Measurements from ENCODE around the gene MIA2.
A peak's percentile ranks its signal among the peaks of the same experiment; 100 is the strongest.
"Not testable (repeated sequence)": the region's sequence is repeated elsewhere in the genome, so short reads cannot be mapped to it uniquely, and the experiment has no call there.

MIA2 gene, protein sequence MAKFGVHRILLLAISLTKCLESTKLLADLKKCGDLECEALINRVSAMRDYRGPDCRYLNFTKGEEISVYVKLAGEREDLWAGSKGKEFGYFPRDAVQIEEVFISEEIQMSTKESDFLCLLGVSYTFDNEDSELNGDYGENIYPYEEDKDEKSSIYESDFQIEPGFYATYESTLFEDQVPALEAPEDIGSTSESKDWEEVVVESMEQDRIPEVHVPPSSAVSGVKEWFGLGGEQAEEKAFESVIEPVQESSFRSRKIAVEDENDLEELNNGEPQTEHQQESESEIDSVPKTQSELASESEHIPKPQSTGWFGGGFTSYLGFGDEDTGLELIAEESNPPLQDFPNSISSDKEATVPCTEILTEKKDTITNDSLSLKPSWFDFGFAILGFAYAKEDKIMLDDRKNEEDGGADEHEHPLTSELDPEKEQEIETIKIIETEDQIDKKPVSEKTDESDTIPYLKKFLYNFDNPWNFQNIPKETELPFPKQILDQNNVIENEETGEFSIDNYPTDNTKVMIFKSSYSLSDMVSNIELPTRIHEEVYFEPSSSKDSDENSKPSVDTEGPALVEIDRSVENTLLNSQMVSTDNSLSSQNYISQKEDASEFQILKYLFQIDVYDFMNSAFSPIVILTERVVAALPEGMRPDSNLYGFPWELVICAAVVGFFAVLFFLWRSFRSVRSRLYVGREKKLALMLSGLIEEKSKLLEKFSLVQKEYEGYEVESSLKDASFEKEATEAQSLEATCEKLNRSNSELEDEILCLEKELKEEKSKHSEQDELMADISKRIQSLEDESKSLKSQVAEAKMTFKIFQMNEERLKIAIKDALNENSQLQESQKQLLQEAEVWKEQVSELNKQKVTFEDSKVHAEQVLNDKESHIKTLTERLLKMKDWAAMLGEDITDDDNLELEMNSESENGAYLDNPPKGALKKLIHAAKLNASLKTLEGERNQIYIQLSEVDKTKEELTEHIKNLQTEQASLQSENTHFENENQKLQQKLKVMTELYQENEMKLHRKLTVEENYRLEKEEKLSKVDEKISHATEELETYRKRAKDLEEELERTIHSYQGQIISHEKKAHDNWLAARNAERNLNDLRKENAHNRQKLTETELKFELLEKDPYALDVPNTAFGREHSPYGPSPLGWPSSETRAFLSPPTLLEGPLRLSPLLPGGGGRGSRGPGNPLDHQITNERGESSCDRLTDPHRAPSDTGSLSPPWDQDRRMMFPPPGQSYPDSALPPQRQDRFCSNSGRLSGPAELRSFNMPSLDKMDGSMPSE (N-terminal part only)

DNA sequence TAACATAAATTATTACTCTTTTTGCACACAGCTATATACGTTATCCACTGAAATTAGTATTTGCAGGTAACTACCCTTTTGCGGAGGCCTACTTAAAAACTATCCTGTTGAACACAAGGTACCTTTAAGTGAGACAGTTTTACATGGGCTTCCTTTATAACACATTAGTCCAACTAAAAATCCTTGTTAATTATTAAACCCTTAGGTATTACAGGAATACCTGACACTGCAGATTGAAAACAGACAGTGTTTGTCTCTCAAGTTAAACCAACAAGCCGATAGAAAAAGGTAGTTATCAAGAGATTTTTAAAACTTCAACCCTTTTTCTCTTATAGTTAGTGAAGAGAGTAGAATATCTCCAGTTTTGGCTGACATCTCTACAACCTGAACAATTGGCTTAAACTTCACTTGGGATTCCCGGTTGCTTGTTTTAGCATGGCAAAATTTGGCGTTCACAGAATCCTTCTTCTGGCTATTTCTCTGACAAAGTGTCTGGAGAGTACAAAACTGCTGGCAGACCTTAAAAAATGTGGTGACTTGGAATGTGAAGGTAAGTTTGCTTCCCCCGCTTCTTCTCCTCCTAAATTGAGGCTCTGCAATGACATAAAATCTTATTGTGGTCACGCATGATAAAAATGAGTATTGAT is at the start of gene MIA2:
MIA2 (plus strand) TSS at position 236 of the 647 bp plus-strand sequence; CDS start at position 436, 200 bp downstream.
- no peak for DNase-seq

DNA sequence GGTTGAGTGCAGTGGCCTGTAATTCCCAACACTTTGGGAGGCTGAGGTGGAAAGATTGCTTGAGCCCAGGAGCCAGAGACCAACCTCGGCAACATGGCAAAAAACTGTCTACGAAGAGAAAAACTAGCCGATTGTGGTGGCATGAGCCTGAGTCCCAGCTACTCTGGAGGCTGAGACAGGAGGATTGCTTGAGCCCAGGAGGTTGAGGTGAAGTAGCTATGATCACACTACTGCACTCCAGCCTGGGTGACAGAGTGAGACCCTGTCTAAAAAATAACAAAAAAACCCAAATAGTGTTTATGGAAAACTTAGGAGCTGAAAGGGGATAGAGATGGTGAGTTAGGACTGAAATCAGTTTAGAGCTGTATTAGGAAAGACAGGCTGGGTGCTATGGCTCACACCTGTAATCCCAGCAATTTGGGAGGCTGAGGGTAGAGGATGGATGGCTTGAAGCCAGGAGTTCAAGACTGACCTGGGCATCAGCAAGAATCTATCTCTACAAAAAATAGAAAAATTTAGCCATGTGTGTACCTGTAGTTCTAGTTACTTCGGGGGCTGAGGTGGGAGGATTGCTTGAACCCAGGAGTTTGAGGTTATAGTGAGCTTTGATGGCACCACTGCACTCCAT is 49.0 kb upstream of the MIA2 start:
- DNase-seq = no peak

DNA sequence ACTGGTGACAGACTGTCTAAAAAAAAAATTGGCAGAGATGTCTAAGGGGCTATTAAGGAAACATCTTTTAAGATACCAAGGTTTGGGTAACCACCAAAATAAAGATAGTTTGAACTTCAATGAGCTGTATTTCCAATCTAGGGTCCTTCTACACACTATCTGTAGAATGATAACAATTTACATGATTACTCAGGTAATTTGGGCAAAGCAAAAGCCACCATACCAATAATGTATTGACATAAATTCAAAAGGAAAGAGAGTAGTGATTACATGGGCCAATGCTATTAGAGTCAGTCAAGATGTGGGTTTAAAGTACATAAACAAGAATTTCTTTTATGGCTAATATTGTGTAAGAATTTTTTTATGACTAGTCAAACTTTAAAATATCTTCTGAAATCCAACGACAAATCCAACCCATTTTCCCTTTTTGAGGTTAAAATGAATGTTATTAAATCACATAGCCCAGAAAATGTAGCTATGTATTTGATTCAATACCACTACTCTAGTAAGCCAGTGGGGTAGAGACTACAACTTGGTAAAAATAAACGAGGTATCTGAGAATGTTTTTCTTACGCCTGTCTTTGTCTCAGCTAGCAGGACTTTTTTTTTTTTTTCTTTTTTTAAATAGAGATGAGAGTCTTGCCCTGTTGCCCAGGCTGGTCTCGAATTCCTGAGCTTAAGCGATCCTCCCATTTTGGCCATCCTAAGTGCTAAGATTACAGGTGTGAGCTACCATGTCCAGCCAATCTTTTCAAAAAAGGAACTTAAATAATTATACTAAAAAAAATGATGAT is 48.3 kb upstream of the MIA2 start:
- DNase-seq = no peak

DNA sequence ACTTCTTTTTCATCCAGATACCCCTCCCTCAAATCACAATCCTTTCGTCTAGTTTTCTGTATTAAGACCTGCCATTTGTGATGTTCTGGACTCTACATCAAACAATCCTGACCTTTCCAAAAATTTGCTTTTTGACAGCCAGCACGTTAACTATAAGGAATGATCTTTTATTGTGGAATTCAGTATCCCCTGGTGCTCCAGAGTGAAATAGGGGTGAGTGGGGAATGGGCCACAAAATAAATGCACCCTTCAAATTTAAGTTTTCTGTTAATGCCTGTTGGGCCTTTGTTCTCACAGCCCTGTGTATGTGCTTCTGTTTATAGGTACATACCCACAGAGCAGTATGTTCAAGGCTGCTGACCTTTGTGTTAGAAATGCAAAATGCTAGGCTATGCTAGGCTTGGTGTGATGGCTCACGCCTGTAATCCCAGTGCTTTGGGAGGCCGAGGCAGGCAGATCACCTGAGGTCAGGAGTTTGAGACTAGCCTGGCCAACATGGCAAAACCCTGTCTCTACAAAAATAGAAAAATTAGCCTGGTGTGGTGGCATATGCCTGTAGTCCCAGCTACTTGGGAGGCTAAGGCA is 46.7 kb upstream of the MIA2 start:
- DNase-seq = no peak

DNA sequence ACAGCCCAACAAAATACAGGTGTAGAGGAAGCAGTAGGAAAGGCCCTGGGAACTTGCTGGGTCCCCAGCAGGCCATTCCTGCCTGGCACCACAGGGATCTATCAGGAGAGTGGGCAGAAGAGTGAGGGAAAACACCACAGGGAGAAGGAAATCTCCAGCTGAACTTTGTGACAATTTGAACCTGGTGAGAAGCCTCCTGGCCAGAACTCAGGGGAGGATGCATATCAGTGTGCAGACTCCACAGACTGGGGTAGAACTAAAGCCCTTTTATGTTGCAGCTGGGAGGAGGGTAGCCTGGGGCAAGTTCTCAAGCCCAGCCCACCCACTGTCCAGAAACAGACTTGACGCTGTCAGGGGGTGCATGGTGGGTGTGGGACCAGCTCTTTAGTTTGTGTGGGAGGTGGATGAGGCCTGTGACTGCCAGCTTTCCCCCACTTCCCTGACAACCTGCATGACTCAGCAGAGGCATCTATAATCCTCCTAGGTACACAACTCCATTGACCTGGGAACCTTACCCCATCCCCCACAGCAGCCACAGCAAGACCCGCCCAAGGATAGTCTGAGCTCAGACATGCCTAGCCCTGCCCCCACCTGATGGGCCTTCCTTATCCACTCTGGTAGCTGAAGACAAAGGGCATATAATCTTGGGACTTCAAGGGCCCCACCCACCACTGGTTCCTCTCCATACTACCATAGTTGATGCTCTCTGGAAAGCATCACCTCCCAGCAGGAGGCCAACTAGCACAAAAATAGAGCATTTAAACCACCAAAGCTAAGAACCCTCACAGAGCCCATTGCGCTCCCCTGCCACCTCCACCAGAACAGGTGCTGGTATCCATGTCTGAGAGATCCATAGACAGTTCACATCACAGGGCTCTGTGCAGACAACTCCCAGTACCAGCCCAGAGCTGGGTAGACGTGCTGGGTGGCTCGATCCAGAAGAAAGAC is 29.8 kb upstream of the MIA2 start:
- no peak for DNase-seq

DNA sequence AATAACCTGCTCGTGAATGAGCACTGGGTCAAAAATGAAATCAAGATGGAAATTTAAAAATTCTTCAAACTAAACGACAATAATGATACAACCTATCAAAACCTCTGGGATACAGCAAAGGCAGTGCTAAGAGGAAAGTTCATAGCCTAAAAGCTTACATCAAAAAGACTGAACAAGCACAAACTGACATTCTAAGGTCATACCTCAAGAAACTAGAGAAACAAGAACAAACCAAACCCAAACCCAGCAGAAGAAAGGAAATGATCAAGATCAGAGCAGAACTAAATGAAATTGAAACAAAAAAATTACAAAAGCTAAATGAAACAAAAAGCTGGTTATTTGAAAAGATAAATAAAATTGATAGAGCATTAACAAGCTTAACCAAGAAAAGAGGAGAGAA is 26.3 kb upstream of the MIA2 start:
- DNase-seq = not testable (repeated sequence)

DNA sequence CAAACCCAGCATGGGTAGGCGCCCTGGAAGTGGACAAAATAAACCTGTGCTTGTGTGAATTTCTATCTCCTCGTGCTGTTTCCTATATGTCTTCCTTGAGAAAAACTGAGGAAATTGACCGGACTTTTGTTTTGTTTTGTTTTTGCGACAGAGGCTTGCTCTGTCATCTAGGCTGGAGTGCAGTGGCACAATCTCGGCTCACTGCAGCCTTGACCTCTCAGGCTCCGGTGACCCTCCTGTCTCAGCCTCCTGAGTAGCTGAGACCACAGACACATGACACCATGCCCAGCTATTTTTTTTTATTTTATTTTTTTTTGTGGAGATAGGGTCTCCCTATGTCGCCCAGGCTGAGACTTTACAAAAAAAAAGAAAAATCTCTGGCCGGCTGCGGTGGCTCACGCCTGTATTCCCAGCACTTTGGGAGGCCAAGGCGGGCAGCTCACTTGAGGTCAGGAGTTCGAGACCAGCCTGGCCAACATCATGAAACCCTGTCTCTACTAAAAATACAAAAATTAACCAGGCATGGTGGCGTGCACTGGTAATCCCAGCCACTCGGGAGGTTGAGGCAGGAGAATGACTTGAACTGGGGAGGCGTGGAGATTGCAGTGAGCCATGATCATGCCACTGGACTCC is 22.5 kb upstream of the MIA2 start:
- no peak for DNase-seq

DNA sequence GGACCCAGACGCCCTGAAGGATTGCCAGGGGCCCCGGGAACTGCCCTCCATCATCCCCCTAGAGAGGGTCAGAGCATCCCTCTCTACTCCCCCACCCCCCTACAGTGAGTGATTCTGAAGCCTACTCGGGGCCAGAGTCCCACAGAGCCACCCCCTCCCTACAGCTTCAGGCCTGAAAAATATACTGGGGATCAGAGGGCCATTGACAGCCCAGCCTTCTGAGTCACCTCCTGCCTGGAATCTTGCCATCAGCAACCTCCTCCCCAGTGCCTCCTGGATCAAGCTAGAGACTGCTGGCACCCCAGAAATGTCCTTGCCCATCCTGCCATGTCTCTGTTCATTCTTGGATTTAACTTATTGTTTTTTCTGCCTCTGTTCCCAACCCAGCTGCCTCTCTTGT is 21.7 kb upstream of the MIA2 start:
- no peak for DNase-seq

DNA sequence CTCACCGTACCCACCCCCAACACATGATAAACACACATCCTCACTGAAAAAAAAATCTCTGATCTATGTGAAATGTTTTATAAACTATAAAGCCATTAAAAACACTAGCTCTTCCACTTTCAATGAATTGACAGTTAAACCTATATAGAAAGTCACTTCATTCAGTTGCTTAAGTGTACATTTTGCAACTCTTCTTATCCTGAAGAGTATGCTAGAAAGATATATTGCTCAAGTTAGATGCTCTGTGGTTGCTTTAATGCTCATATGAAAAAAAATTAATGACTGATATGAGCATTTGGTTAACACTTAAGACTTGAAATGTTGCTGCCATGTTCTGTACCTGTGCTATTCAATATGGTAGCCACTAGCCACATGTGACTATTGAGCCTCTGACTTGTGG is 21.0 kb upstream of the MIA2 start:
- no peak for DNase-seq

DNA sequence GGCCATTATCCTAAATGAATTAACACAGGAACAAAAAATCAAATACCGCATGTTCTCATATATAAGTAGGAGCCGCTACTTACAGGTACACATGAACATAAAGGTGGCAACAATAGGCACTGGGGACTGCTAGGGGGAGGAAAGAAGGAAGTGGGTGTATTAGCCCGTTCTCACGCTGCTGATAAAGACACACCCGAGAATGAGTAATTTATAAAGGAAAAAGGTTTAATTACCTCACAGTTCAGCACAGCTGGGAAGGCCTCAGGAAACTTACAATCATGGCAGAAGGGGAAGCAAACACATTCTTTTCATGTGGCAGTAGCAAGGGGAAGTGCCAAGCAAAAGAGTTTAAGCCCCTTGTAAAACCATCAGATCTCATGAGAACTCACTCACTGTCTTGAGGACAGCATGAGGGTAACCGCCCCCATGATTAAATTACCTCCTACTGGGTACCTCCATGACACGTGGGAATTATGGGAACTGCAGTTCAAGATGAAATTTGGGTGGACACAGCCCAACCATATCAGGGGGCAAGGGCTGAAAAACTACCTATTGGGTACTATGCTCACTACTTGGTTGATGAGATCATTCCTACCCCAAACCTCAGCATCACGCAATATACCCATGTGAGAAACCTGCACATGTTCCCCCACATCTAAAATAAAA is 16.4 kb upstream of the MIA2 start:
- no peak for DNase-seq

DNA sequence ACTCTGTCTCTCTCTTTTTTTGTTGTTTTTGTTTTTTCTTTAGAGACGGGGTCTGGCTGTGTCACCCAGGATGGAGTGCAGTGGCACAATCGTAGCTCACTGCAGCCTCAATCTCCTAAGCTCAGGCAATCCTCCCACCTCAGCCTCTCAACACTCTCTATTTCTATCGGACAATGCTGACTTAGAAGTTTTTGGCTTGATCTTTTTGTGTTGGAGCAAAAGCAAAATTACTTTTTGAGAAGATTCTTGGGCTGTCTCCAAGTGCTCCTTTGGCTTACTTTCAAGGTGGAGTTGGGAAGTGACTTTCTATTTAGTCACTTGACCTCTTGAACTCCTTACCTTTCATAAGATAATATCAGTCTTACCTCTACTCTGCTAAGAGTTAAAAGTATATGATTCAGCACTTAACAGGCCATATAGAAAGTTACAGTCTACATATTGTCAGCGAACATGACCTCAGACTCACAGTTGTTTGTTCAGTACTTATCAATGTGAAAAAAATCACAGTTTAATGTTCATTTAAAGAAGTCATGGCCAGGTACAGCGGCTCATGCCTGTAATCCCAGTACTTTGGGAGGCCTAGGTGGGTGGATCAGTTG is 15.4 kb upstream of the MIA2 start:
- no peak for DNase-seq

DNA sequence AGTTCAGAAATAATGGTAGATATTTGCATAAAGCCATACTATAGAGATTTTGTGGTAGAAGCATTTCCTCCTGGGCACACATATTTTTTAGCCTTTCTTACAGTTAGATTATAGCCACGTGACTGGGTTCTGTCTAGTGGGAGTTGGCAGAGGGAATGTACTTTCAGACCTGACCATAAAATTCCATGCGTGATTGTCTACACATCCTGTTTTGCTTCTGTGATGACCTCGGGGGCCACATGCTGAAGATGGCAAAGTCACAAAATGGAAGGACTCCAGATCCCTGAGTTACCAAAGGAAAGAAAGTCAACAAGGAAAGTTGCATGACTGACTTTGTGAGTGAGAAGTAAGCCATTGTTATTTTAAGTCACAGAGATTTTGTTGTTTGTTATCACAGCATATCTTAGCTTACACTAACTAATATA is 14.6 kb upstream of the MIA2 start:
- DNase-seq = no peak

DNA sequence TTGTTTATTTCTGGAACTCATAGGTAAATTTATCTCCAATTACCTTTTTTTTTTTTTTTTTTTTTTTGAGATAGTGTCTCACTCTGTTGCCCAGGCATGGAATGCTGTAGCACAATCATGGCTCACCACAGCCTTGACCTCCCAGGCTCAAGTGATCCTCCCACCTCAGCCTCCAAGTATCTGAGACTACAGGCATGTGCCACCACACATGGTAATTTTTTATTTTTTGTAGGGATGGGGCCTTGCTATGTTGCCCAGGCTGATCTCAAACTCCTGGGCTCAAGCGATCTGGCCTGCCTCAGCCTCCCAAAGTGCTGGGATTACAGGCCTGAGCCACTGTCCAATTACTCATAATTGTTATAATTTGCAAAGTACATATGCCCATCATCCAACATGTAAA is 13.2 kb upstream of the MIA2 start:
- DNase-seq = not testable (repeated sequence)

DNA sequence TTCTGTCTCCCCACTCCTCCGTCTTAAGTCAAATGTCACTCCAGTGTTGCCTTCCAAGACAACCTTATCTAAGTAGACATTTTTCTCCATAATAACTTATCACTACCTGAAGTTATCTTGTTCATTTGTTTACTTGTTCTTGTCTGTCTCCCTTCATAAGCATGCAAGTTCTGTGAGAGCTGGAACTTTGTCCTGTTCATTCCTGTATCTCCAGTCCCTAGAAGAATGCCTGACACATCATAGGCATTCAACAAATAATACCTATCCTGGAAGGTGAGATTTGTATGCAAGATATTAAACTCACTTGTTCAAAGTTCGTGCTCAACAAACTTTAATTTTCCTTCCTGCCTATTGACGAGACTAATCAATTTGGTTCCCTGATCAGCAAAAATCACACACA is 5.7 kb upstream of the MIA2 start:
- no peak for DNase-seq

DNA sequence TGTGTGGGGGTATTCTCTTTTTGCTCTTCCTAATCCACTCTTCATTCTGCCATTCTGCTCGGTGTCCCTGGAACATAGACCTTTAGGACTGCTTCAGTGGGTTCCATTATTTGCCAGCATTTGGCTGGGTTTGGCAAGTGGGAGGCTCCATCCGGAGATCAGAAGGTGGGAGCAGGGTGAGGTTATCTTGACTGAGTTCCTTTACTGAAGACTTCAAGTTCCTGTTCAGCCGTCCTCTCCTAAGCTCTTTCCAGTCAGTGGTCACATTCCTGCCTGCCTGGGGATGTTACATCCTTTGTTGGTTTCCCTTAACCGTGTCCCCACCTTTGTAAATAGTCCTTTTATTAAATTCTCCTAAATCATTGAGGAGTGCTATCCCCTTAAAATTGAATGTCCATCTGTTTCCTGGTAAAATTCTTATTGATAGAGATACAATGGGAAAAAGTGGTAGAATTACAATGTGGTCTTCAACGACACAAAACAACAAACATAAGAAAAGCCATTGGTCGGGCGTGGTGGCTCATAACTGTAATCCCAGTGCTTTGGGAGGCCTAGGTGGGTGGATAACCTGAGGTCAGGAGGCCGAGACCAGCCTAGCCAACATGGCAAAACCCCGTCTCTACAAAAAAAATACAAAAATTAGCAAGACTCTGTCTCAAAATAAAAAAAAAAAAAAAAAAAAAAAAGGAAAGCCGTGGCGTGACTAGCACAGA is 5.0 kb upstream of the MIA2 start:
- no peak for DNase-seq

DNA sequence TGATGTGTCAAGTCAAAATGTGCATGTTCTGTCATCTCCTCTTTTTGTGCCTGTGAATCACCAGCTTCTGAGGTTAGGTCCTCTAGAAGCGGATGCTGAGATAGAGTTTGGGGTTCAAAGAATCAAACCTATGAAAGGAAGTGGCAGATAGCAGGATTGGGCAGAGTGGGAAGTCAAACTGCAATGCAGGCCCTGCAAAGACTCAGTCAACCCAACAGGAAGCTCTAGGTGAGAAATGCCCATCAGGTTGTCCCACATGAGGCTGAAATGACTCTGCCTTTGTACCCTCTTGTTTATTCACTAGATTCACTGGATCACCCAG is 4.5 kb upstream of the MIA2 start:
- DNase-seq = peak; percentile 48

DNA sequence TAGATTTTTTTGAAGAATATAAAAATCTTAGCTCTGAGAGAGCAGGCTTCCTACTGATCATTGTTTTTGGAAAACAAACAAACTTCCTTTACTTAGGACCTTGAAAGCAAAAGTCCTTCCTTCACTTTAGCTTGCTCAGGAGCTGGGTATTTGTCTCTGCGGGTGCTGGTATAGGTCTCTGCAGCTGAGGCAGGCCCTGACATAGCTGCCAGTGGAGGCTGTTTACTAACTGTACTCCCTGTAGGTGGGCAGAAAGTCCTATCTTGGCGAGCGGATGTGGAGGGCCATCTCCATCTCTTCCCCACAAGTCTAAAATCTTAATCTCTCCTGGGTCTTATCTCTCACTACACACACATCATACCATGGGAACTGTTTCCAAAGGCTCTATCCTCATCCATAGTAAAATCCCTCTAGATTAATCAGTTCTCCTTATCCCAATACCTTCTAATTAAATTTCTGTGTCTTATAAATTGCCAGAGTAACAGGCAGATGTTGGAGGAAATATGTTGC is 4.1 kb upstream of the MIA2 start:
- DNase-seq = no peak

Measured in activated gamma-delta T cell treated with Interleukin-2 at 50 U/mL for 16 hours (primary cell).